ENCODE results near the gene CADM1.

- no peak for TF ChIP-seq CTCF (optimal IDR thresholded peaks at IDR 0.05 in 1 of 3, IDR thresholded peaks at IDR 0.05 in 1 of 3, conservative IDR thresholded peaks at IDR 0.05 in 1 of 3; ENCODE audit: extremely low read depth in 1 of 3, insufficient read depth in 2 of 3, low read length in 3 of 3)
- no peak for TF ChIP-seq EZH2 (IDR thresholded peaks at IDR 0.05; ENCODE audit: low read length)
Observed at GRCh38 chr11:115333949-115334348, 170.3 kb downstream of the CADM1 start.

All from keratinocyte (primary cell).